ENCODE data around the gene FTO. TPM values are rescaled to one million over a fixed set of nuclear protein-coding genes. Genes with fewer than 3 reads are reported as not detected.

Gene FTO
- total RNA-seq, 4 donors from 2014 or later: 63.2 to 151 (median 105) TPM

GRCh38 chr16:54031107-54031760 is 327.3 kb downstream of the FTO start:
- Histone ChIP-seq H3K36me3 (no peaks in the 10 kb centered on the region), H3K4me1 (no peaks in the 10 kb centered on the region), H3K4me3 (no peak overlapping the region), H3K27ac (no peak overlapping the region), H3K27me3 (no peaks in the 10 kb centered on the region), H3K9me3 (no peaks in the 10 kb centered on the region)
- no peak for DNase-seq
- intact Hi-C loops (cut with DNase I; ENCODE audit: low total_unique reads): no loop called here
- TF ChIP-seq POLR2A (IDR thresholded peaks at IDR 0.05) (no peak), CTCF (IDR thresholded peaks at IDR 0.05) (no peak)

- Histone ChIP-seq H3K27ac (no peak overlapping the region), H3K4me1 (no peaks in the 10 kb centered on the region), H3K9me3 (no peaks in the 10 kb centered on the region), H3K4me3 (no peak overlapping the region), H3K27me3 (no peaks in the 10 kb centered on the region), H3K36me3 (no peaks in the 10 kb centered on the region)
- DNase-seq: no peak
- TF ChIP-seq CTCF (IDR thresholded peaks at IDR 0.05): no peak
- no peak for TF ChIP-seq POLR2A (IDR thresholded peaks at IDR 0.05)
- intact Hi-C loops (cut with DNase I; ENCODE audit: low total_unique reads): no loop called here
These were observed 329.8 kb downstream of the FTO start for GRCh38 chr16:54033747-54034146.

- no peaks in the 10 kb centered on the region for H3K36me3 ChIP-seq
- DNase-seq: no peak
- TF ChIP-seq POLR2A (IDR thresholded peaks at IDR 0.05) (no peak), CTCF (IDR thresholded peaks at IDR 0.05) (no peak)
- no peaks in the 10 kb centered on the region for H3K27me3 ChIP-seq
- no peaks in the 10 kb centered on the region for H3K9me3 ChIP-seq
- H3K27ac ChIP-seq: no peak overlapping the region
- no peak overlapping the region for H3K4me3 ChIP-seq
- H3K4me1 ChIP-seq: no peaks in the 10 kb centered on the region
- intact Hi-C loops (cut with DNase I; ENCODE audit: low total_unique reads): no loop called here
These were observed 330.7 kb downstream of the FTO start for GRCh38 chr16:54034684-54035083.

GRCh38 chr16:54040480-54040879 is 336.5 kb downstream of the FTO start:
- Histone ChIP-seq H3K9me3 (no peaks in the 10 kb centered on the region), H3K27ac (no peak overlapping the region), H3K4me1 (no peaks in the 10 kb centered on the region), H3K4me3 (no peak overlapping the region), H3K36me3 (no peaks in the 10 kb centered on the region), H3K27me3 (no peaks in the 10 kb centered on the region)
- TF ChIP-seq CTCF (IDR thresholded peaks at IDR 0.05): no peak
- TF ChIP-seq POLR2A (IDR thresholded peaks at IDR 0.05): no peak
- DNase-seq: no peak
- intact Hi-C loops (cut with DNase I; ENCODE audit: low total_unique reads): no loop called here

GRCh38 chr16:54040975-54041374 is 337.0 kb downstream of the FTO start:
- intact Hi-C loops (cut with DNase I; ENCODE audit: low total_unique reads): no loop called here
- Histone ChIP-seq H3K36me3 (no peaks in the 10 kb centered on the region), H3K9me3 (no peaks in the 10 kb centered on the region), H3K27ac (no peak overlapping the region), H3K4me3 (no peak overlapping the region), H3K27me3 (no peaks in the 10 kb centered on the region), H3K4me1 (no peaks in the 10 kb centered on the region)
- no peak for DNase-seq
- TF ChIP-seq CTCF (IDR thresholded peaks at IDR 0.05): no peak
- no peak for TF ChIP-seq POLR2A (IDR thresholded peaks at IDR 0.05)

All from uterus (tissue), 4 donors.